Heart right ventricle (tissue), 16 donors: ENCODE data around the gene COMMD3. TPM values are rescaled to one million over a fixed set of nuclear protein-coding genes. Genes with fewer than 3 reads are reported as not detected.
"Not testable (repeated sequence)": the region's sequence is repeated elsewhere in the genome, so short reads cannot be mapped to it uniquely, and the experiment has no call there.

Experiments
- ATAC-seq, 8 donors: fragments of 200-7000 bp; cut with Tn5 transposase; one replicate each; pipeline ENCODE4 v1.9.1; 2020; ENCODE audit warnings: mild to moderate bottlenecking in 8 of 8, moderate library complexity in 8 of 8, moderate number of reproducible peaks in 1 of 8
- DNase-seq, 2 donors: peaks; one replicate each; pipeline ENCODE4 v3.0.0-alpha.2; 2020
- H3K27ac ChIP-seq, 10 donors: fragments of 200-600 bp; sonication (generic) in 2 of 10; one replicate each; pipeline versions ENCODE4 v1.5.0 to v1.8.0; 2020 to 2022; ENCODE audit warnings: mild to moderate bottlenecking in 3 of 10
- H3K27me3 ChIP-seq, 7 donors: fragments of 200-600 bp; one replicate each; pipeline ENCODE4 v1.8.0; 2021 to 2022; ENCODE audit warnings: mild to moderate bottlenecking in 2 of 7
- H3K36me3 ChIP-seq, 9 donors: fragments of 200-600 bp; sonication (generic) in 1 of 9; one replicate each; pipeline versions ENCODE4 v1.5.0 to v1.8.0; 2020 to 2022; ENCODE audit warnings: mild to moderate bottlenecking in 2 of 9
- H3K4me1 ChIP-seq, 9 donors: fragments of 200-600 bp; sonication (generic) in 1 of 9; one replicate each; pipeline versions ENCODE4 v1.5.0 to v1.8.0; 2020 to 2022; ENCODE audit warnings: mild to moderate bottlenecking in 4 of 9
- H3K4me3 ChIP-seq, 10 donors: fragments of 200-600 bp; sonication (generic) in 2 of 10; one replicate each; pipeline versions ENCODE4 v1.5.0 to v1.8.0; 2020 to 2022; ENCODE audit warnings: mild to moderate bottlenecking in 7 of 10, moderate library complexity in 2 of 10
- H3K9me3 ChIP-seq, 11 donors: fragments of 200-600 bp in 10 of 11; sonication (generic) in 2 of 11; one replicate each; pipeline versions ENCODE4 v1.5.0 to v1.8.0; 2013 to 2022; ENCODE audit warnings: mild to moderate bottlenecking in 2 of 11, control low read depth in 1 of 11, moderate library complexity in 1 of 11
- WGBS, 2 donors: extraction: QIAGEN DNeasy Blood & Tissue Kit; methylation state at CpG; one replicate each; pipeline ENCODE4 v1.1.7; 2013; ENCODE audit warnings: inconsistent platforms in 1 of 2; 5-methylcytosine and 5-hydroxymethylcytosine counted together
- intact Hi-C, 10 donors: fragments of 100-400 bp; cut with DNase I; formaldehyde crosslinking; loops; one replicate each; pipeline versions ENCODE4 v1.11.1 to v1.14.2; 2022
- polyA plus RNA-seq, 2 donors: library from polyadenylated mRNA; stranded (reverse); fragments of 200-250 nt; gene quantifications; one replicate each; pipeline ENCODE4 v1.2.3, GENCODE V29; 2013
- total RNA-seq, 10 donors: library from RNA; stranded (reverse); fragmentation: NEBNext Ultra II Directional in 3 of 10; extraction: Animal tissue kit (Norgen Biotek cat#: 25700) in 3 of 10; gene quantifications; one replicate each; pipeline versions ENCODE4 v1.2.1 to v1.2.4, GENCODE V29; 2021 to 2023
- TF ChIP-seq, protein P1 (sequence below), 9 donors: fragments of 200-600 bp; sonication (generic) in 2 of 9; IDR thresholded peaks; one replicate each; pipeline versions ENCODE4 v1.5.0 to v1.8.0; 2021 to 2022; ENCODE audit warnings: antibody characterized with exemption in 9 of 9, mild to moderate bottlenecking in 5 of 9, moderate library complexity in 1 of 9
- donor health status: Arrhythmogenic right ventricular cardiomyopathy.
- donor health status: ischemic (EF 13 %, LVEDD 7.1; RV severe dilation, severe dysfunction).
- donor health status: healthy with polysubstance abuse.
- donor health status: DM: no; HTN: yes; CAD: no.
- donor health status: DM: no; HTN: no; CAD: no.
- donor health status: ischemic (EF 25% LVEDD 6.9; RV normal size, moderate dysfunction).
- donor health status: ischemic (EF 25% LVEDD 5.7; RV mildly dilated, moderate dysfunction).
- donor health status: healthy.
- donor health status: DM: yes; HTN: yes; CAD: no.
- donor health status: Ischemic cardiomyopathy.
- donor health status: ischemic (EF 35%, LVEDD 5.7; RV mildly dilated, moderate dysfunction).
- donor health status: nonischemic (EF 11% LVEDD 7.7; RV severe dilation, severe dysfunction).
- donor health status: DM: yes; HTN: yes; CAD: no.
- donor health status: PGD.
- donor health status: ischemic (EF 29% LVEDD 5.4; RV normal size, mild dysfunction).
- donor health status: nonischemic (EF 23%, LVEDD 6.1; RV moderate dilation, normal function).

COMMD3 gene
- total and polyA plus RNA-seq, 12 donors, result 62.2 to 95.0 (median 80.6) TPM

- Histone ChIP-seq H3K27me3 (peaks cover 10 to 95% (median 53%) of the 10 kb centered on the region in 7 donors), H3K4me3 (no peak overlapping the region), H3K4me1 (peaks cover 0 to 10% (median 0%) of the 10 kb centered on the region in 9 donors), H3K36me3 (no peaks in the 10 kb centered on the region), H3K27ac (no peak overlapping the region), H3K9me3 (no peaks in the 10 kb centered on the region)
- WGBS, 2 donors, result 96 to 100% methylated on average over 1 of the region's 1 CpG
- intact Hi-C loops, result loop anchor here in 5 of 10 donors (10.0 kb wide), 3 partner anchors 85 to 365 kb away; partner anchors contain the start of gene PIP4K2A (in 2 of the 5)
- no peak for ATAC-seq
- TF ChIP-seq, protein P1, sequence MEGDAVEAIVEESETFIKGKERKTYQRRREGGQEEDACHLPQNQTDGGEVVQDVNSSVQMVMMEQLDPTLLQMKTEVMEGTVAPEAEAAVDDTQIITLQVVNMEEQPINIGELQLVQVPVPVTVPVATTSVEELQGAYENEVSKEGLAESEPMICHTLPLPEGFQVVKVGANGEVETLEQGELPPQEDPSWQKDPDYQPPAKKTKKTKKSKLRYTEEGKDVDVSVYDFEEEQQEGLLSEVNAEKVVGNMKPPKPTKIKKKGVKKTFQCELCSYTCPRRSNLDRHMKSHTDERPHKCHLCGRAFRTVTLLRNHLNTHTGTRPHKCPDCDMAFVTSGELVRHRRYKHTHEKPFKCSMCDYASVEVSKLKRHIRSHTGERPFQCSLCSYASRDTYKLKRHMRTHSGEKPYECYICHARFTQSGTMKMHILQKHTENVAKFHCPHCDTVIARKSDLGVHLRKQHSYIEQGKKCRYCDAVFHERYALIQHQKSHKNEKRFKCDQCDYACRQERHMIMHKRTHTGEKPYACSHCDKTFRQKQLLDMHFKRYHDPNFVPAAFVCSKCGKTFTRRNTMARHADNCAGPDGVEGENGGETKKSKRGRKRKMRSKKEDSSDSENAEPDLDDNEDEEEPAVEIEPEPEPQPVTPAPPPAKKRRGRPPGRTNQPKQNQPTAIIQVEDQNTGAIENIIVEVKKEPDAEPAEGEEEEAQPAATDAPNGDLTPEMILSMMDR (IDR thresholded peaks at IDR 0.05), result no peak
- no peak for DNase-seq
Measured at GRCh38 chr10:22349755-22350154, 33.6 kb downstream of the COMMD3 start.

GRCh38 chr10:22351131-22351703 is 35.0 kb downstream of the COMMD3 start:
- DNase-seq, result no peak
- 92 to 96% methylated on average over 5 of the region's 5 CpGs for WGBS, 2 donors
- no peak for ATAC-seq
- Histone ChIP-seq H3K4me1 (no peaks in the 10 kb centered on the region), H3K9me3 (no peaks in the 10 kb centered on the region), H3K4me3 (no peak overlapping the region), H3K36me3 (no peaks in the 10 kb centered on the region), H3K27me3 (peaks cover 0 to 82% (median 38%) of the 10 kb centered on the region in 7 donors), H3K27ac (no peak overlapping the region)
- intact Hi-C loops, result no loop called here
- TF ChIP-seq, protein P1 (IDR thresholded peaks at IDR 0.05), result no peak

GRCh38 chr10:22356324-22356873 is 40.2 kb downstream of the COMMD3 start:
- H3K4me1 ChIP-seq, result no peaks in the 10 kb centered on the region
- H3K4me3 ChIP-seq, result no peak overlapping the region
- H3K9me3 ChIP-seq, result peaks cover 0 to 2% (median 0%) of the 10 kb centered on the region in 11 donors
- DNase-seq (no peak), ATAC-seq (no peak)
- no peaks in the 10 kb centered on the region for H3K36me3 ChIP-seq
- peaks cover 0 to 32% (median 7%) of the 10 kb centered on the region in 7 donors for H3K27me3 ChIP-seq
- TF ChIP-seq, protein P1 (IDR thresholded peaks at IDR 0.05), result no peak
- H3K27ac ChIP-seq, result no peak overlapping the region
- WGBS, 2 donors, result 80% methylated on average over 4 of the region's 4 CpGs
- intact Hi-C loops, result no loop called here

DNA sequence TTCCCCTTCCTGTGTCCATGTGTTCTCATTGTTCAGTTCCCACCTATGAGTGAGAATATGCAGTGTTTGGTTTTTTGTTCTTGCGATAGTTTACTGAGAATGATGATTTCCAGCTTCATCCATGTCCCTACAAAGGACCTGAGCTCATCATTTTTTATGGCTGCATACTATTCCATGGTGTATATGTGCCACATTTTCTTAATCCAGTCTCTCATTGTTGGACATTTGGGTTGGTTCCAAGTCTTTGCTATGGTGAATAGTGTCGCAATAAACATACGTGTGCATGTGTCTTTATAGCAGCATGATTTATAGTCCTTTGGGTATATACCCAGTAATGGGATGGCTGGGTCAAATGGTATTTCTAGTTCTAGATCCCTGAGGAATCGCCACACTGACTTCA is 41.6 kb downstream of the COMMD3 start:
- H3K27me3 ChIP-seq, result peaks cover 0 to 27% (median 5%) of the 10 kb centered on the region in 7 donors
- H3K27ac ChIP-seq, ATAC-seq, H3K4me3 ChIP-seq, H3K9me3 ChIP-seq, intact Hi-C loops, H3K4me1 ChIP-seq, DNase-seq, H3K36me3 ChIP-seq: not testable (repeated sequence)
- 91 to 97% methylated on average over 3 of the region's 4 CpGs for WGBS, 2 donors

- H3K4me1 ChIP-seq, result no peaks in the 10 kb centered on the region
- peaks cover 0 to 21% (median 5%) of the 10 kb centered on the region in 7 donors for H3K27me3 ChIP-seq
- TF ChIP-seq, protein P1 (IDR thresholded peaks at IDR 0.05), result no peak
- DNase-seq (no peak), ATAC-seq (no peak)
- H3K9me3 ChIP-seq, result no peaks in the 10 kb centered on the region
- H3K36me3 ChIP-seq, result no peaks in the 10 kb centered on the region
- 94 to 95% methylated on average over 6 of the region's 6 CpGs for WGBS, 2 donors
- intact Hi-C loops, result no loop called here
- no peak overlapping the region for H3K27ac ChIP-seq
- no peak overlapping the region for H3K4me3 ChIP-seq
Measured at GRCh38 chr10:22363305-22363704, 47.1 kb downstream of the COMMD3 start.
